ENCODE measurements around the gene L3MBTL2. TPM values are rescaled to one million over a fixed set of nuclear protein-coding genes. Genes with fewer than 3 reads are reported as not detected.
A peak's percentile ranks its signal among the peaks of the same experiment; 100 is the strongest.
"Not testable (repeated sequence)": the region's sequence is repeated elsewhere in the genome, so short reads cannot be mapped to it uniquely, and the experiment has no call there.

L3MBTL2 gene
- polyA plus RNA-seq, 1 donor: 27.1 TPM

DNA sequence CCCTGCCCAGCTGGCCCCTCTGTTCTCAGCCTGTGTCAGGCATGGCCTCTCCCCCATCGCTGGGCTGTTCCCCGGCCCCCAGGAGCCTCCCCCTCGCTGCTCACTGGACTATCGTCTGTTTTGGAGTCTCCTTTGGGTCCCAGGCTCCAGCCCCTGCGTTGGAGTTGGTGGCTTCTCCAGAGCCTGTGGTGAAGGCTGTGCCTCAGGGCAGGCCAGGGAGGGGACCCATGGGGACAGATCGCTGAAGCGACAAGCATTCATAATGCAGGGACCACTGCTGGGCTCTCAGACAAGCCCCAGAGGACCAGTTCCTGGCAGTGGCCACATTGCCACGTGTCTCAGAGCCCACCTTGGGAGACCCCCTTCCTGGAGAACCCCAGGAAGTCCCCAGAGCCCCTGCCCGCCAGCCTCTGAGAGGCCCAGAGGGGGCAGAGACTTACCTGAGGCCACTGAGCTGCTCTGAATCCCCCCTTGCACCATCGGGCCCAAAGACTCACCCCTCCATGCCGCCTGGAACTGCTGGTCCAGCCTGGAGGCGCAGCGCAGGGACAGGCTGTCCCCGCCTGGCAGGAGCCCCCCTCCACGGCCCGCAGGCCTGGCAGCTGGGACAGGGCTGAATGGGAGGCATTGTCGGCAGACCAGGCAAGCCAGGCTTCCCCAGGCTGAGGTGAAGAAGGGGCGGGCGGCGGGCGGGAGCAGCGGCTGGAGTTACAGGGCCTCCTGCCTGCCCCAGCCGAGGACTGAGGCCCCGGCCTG lies 35.4 kb downstream of the L3MBTL2 start, which contains the start of gene CHADL:
Gene CHADL, minus strand, starts transcription at position 555 of the 756 bp plus-strand sequence. Its CDS starts 50 bp downstream, at position 505.
- no peak for DNase-seq

DNA sequence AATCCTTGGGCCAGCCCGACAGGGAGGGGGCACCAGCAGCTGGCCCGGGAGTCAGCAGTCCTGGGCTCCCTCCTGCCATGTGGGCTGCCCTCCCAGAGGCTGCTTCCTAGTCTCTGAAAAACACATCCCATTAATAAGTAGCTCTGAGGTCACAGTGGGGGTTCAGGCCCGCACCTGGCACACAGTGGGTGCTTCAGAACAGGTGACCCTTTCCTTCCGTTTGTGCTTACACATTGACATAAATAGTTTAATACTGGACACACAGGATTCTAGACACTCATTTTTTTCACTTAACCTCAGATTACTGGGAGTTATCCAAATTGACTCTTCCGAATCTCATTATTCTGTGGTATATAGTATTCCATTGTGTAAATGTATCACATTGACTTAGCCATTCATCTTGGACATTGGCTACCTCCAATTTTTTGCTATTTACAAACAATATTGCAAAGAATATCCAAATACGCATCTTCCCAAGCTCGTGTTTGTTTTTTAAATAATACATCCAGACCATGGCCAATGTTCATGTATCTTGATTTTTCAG lies 36.1 kb downstream of the L3MBTL2 start:
- no peak for DNase-seq

DNA sequence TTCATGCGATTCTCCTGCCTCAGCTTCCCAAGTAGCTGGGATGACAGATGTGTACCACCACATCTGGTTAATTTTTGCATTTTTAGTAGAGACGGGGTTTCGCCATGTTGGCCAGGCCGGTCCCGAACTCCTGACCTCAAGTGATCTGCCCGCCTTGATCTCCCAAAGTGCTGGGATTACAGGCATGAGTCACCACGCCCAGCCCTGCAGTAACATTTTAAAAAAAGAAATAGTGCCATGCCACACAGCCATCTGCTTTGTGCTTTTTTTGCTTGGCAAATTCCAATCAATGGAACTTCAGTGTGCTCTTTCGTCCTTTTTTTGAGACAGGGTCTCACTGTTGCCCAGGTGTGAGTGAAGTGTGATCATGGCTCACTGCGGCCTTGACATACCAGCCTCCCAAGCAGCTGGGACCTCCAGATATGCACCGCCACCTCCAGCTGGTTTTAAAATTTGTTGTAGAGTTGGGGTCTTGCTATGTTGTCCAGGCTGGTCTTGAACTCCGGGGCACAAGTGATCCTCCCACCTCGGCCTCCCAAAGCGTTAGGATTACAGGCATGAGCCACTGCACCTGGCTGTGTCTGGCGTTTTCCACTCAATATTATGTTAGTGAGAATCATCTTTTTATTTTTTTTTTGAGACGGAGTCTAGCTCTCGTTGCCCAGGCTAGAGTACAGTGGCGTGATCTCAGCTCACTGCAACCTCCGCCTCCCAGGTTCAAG lies 37.4 kb downstream of the L3MBTL2 start:
- no peak for DNase-seq

DNA sequence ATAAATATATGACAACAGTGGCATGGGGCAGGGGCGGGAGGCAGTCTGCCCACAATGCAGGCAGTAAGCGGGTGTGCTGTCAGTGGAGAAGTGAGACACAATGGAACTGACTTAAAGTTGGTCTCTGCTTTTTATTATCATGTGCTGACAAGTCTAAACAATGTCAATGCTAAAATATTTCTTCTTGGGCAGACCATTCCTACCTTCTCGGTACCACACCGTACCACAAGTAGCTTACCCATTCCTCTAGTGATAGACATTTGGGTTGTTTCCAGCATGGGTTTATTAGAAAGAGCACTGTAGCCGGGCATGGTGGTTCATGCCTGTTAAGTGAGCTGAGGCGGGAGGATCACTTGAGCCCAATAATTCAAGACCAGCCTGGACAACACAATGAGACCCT lies 38.2 kb downstream of the L3MBTL2 start:
- DNase-seq: no peak

DNA sequence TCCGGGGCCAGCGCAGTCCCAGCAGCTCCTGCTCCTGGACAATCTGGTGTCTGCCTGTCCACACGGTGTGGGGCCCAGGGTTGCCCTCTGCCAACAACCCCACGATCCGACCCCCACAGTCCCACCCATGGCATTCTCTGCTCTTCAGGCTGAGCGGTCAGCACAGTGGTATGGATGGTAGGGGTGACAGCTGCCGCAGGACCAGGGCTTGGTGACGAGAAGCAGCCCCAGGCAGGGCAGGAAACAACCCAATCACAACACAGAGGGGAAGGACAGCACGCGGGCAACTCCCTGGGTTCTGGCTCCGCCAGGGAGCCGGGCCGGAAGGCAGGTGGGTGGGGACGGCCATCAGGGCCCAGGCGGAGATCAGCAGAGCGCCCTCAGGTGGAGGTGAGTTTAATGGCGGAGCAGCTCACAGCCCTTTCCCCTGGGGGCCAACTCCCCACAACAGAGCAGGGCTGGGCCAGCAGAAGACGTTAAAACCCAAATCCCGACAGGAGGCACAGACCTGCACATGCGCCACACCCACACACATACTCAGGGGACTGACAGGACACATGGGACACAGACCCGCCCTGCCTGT lies 40.9 kb downstream of the L3MBTL2 start:
- no peak for DNase-seq

DNA sequence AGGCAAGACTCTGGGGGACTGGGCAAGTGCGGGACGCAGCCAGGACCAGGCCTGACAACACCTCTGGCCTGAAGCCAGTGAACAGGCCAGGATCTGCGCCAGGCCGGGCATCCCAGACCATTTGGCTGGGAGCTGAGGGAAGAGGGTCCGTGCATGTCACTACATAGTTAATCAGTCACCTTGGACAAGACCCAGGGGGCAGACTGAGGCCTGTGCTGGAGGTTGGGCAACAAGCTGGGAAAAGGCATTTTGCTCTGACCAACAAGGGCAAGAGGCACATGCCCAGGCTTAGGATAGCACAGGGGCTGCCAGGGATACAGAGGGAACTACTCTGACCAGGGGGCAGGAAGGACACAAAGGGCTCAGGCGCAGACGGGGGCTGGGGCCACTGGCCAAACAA lies 42.6 kb downstream of the L3MBTL2 start:
- DNase-seq: no peak

DNA sequence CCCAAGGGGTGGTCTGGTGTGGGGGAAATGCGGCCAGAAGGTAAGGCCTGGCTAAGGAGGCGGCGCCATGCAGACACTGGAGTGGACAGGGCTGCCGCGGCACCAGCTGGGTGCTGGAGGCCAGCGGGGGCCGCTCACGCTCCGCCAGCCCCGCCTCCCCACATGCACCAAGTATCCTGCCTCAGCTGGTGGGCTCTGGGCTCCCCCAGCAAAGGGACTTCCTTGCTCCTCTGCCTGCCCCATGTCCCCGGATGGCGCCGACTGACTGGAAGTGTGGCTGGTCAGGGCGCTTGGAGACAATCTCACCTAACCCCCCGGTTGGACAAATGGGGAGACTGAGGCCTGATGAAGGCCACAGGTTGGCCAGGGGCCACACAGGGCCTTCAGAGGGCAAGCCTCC lies 43.2 kb downstream of the L3MBTL2 start:
- no peak for DNase-seq

DNA sequence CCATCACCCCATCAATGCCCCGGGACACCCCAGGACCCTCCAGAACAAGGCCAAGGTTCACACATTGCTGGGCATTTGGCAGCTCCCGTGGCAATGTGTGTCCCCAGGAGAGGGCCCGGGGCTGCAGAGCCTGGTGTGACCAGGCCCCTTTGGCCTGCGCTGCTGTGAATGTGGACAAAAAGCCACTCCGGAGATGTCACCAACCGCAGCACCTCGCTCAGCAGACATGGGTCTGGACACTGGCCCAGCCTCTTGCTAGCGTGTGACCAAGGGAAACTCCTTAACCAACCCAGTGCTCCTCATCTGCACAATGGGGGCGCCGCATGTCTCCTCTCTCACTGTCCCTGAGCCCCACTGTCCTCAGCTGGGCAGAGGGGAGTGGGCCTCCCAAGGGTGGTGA lies 43.6 kb downstream of the L3MBTL2 start:
- no peak for DNase-seq

DNA sequence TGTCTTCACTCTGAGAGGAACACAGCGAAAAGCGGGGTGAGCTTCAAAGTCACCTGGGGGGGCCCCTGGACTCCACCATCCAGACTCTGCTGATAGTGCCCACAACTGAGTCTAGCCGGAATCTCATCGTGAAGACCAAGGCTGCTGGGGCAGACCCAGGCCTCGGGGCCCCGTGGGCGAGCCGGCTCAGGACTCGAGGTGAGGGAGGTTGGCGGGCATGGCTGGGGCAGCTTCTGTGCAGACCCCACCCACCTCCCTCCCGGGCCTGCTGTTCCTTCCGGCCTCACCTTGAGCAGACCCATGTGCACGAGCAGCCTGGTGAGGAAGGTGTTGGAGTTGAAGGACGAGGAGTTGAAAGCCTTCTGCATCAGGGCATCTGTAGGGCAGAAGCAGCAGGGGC lies 44.3 kb downstream of the L3MBTL2 start:
- DNase-seq: no peak

DNA sequence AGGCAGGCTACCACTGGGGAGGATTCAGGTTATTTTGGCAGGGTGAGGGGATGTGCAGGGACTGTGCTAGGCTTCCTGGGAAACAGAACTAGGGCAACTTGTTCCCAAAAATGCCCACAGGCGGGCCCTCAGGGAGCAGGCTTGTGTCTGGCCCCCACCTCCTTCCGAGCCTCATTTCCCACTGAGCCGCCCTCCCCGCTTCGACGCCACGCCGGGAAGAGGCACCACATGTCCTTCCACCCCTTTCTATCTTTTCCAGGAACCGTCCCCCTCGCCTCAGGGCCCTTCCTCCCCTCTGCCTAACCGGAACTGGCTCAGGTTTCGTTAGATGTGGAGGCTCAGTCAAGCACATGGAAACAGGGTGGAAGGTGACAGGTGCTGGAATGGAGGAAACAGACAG lies 45.0 kb downstream of the L3MBTL2 start:
- DNase-seq: no peak

DNA sequence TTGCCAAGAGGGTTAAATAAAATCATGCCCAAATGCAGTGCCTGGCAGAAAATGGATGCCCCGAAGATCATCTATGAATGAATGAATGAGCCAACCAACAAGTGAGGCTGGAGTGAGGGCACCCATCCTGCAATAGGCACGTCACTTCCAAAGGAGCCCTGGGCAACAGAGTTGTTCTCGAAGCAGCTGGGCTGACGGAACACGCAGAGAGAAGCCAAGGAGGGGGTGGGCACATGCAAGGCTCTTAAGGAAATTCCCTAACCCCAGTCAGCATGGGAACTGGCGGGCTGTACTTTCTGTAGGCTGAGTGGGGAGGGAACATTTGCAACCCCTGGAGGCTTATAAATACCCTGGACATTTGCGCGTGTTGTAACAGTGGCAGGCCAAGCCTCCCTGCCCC lies 47.3 kb downstream of the L3MBTL2 start:
- DNase-seq: no peak

DNA sequence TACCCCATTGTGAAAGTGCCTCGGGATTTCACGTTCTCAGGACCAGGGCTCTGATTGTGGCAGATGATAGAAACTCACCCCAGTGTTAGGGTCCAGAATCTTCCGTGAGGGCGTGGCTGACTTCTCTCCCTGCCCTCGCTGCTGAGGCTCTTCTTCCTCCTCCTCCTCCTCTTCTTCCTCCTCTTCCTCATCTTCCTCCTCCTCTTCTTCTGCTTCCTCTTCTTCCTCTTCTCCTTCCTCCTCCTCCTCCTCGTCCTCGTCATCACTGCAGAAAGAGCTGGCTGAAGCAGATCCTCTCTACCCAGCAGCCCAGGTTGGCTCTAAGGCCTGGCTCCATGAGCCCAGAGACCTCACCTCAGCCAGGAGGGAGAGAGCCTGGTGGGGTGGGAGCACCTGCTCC lies 49.1 kb downstream of the L3MBTL2 start:
- no peak for DNase-seq

DNA sequence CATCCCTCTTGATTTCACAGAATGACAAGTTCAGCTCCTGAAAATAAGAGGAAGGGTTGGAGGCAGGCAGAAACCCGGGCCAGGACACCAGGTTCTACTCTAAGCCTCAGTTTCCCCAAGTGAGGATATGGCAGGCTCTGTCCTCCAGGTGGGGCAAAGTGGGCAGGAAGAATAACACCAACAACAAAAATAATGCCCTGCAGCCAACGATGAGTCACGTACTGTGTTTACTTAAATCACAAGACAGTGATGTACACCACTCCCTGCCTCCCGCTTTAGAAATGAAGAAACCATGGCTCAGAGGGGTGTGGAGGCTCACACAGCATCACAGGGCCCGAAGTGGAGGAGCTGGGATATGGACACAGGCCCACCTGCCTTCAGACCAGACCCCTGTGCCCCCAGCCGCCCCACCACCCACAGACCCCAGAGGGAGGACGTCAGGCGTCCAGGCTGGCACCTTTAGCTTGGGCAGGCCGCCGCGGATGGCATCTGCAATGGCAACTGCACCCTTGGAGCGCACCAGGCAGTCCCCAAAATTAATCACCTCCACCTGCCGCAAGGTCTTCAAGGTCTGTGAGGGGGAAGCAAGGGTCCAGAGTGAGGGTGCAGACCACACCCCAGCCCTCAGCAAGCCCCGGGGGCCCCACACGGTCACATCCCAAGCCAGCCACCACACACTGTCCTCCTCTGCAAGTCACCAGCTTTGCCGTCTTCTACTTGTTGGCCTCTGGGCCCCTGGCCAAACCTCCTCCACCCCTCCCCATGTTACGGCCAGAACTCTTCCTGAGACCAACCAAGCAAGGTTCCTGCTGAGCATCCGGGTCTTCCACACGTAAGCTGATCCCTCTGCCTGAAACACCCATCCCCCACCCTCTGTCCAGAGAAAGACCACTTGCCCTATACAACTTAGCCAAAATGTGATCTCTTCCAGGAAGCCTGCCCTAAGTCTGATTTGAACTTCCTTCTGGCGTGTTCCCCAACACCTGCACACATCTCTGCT lies 51.4 kb downstream of the L3MBTL2 start:
- peak; percentile 25 for DNase-seq

DNA sequence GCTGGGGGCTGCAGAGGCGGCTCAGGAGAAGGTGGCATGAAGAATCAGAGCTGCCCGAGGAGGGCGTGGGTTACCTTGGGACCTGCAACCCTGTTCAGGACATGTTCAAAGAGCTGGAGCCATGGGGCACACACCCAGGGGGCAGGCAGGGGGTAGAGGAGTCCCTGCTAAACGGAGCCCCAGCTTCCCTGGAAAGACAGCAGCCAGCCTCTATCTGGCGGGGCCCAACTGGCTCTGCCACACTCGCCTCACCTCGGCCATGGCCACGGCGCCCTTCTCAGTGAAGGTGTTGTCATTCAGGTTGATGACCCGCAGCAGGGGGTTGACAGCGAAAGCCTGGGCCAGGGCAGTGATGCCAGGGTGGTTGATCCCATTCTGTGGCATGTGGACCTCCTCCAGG lies 52.6 kb downstream of the L3MBTL2 start:
- no peak for DNase-seq

DNA sequence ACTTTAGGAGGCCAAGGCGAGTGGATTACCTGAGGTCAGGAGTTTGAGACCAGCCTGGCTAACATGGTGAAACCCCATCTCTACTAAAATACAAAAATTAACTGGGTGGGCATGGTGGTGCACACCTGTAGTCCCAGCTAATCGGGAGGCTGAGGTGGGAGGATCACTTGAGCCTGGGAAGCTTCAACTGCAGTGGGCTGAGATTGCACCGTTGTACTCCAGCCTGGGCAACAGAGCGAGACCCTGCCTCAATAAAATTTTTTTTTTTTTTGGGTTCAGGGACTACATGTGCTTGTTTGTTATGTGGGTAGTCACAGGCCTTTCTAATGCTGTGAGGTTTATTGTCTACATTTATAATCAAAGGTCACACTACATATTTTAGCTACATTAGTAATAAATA lies 54.6 kb downstream of the L3MBTL2 start:
- DNase-seq: not testable (repeated sequence)

DNA sequence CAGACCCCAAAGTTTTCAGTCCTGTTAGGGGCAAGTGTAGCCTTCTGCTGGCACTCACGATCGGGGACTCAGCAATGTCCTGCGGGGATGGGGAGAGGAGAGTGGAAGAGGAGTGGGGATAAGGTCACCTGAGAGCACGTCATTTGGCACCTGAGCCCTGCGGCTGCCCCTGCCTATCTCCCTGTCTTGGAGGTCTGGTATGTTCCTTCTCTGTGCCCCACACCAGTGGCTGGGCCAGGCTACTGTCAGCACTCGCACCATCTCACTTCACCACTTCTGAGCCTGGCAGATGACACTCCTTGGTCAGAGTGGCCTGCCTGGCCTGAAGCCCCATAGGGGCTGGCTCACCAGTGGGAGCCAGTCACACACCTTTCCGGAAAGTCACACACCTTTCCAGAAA lies 55.8 kb downstream of the L3MBTL2 start:
- no peak for DNase-seq

DNA sequence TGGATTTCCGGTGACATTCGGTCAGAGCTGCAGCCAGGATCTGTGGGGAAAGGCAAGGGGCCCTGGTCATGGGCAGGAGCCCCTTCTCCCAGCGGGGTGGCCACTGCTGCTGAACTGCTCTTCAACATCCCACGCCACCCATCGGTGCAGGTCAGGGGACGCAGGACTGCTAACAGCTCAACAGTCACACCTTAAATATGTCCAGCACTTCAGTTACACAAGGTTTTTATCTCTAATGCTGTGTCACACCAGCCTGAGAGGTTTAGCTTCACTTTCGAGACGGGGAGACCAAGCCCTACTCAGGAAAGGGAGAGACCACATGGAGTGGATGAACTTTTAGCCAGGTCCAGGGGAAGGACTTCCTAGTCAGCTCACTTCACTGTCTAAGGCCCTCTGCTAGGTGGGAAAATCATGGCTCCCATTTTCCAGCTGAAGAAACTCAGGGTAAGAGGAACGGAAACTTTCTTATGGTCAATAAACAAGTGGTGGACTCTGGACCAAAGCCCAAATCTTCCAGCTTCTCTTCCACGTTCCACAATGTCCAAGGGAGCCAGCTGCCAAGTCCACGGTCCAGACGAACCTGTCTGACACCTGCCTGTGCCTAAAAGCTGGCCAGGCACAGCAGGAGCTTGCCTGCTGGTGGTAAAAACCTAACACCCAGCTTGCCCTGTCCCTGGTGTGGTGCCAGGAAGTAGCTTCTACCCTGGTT lies 56.6 kb downstream of the L3MBTL2 start:
- DNase-seq: no peak

DNA sequence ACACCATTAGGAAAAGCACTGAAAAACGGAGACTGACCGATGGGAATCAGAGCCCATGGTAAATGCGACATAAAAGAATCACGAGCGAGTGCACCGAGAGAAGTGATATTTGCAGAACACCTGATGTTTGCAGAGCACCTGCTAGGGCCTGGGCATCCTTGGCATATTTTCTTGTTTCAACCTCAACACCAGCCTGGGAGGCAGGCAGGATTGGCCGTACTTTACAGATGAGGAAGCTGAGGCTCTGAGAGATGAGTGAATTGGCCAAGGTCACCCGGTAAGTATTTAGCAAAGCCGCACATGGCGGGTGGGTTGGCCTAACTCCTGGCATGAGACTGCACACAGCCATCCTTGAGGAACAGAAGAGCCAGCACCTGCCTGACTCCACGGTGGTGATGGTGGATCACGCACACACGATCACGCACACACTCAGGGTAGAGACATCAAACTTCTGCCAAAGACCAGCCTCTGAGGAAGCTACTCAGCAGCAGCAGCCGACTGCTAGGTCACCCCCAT lies 57.2 kb downstream of the L3MBTL2 start:
- DNase-seq: no peak

DNA sequence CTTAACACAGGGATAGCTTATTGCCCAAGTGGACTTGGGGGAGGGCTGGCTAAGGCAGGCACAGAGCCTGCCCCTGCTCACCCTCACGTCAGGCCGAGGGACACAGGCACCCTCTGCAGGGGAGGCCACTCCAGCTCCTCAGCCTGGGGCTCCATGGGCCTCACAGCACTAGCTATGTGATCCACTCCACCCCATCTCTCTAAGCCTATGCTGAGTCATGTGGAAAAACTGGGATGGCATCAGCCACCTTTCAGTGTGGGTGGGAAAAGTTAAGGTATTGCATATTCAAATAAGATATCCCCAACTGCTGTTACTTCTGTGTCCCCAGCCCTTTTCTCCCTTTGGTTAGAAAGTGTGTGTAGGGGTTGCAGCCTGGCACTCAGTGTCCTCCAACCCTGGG lies 58.6 kb downstream of the L3MBTL2 start:
- no peak for DNase-seq

DNA sequence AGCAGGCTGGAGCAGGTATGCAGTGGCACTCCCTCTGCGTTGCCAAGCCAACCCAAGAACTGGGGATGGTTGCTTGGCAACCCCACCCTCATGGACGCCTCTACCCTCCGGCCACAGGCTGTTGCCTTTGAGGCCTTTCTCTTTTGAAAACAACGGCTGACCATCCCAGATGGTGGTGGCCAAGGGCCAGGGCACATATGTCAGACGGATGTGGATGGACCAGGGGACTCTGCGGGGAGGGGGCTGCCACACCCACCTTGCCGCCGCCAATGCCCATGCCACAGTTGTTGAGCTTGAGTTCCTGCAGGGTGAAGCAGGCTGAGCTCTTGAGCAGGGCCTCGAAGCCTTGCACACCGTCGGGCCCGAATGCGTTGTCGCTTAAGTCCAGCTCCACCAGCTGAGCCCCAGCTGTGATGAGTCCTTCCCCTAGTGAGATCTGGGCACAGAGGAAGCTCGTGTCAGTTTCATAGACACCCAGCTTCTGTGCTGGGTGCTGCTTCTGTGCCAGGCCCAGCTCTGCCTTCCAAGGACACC lies 59.4 kb downstream of the L3MBTL2 start:
- no peak for DNase-seq

DNA sequence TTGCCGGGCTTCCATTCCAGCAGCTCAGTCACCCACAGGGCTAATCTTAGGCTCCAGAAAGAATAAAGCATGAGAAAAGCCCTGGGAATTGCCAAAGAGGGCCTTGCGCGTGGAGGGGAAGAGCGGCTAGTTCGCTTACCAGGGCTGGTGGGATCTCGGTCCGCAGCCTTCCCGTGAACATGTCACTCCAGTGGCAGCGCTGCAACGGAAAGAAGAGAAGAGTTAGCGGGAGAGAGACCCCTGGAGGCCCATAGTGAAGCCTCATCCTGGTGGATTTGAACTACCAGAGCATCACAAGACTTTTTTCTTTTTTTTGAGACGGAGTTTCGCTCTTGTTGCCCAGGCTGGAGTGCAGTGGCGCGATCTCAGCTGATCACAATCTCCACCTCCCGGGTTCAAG lies 62.8 kb downstream of the L3MBTL2 start:
- no peak for DNase-seq
